Epidermal melanocyte (primary cell): ENCODE measurements around the gene CDK5.
"Not testable (repeated sequence)": the region's sequence is repeated elsewhere in the genome, so short reads cannot be mapped to it uniquely, and the experiment has no call there.

Source experiments
- DNase-seq: peaks from one replicate; pipeline ENCODE4 v3.0.0; 2011; ENCODE audit warnings: low spot score; ENCODE audit not compliant: insufficient read length

CDK5 gene

GRCh38 chr7:151017370-151017952, 40.2 kb downstream of the CDK5 start:
- DNase-seq, result no peak

GRCh38 chr7:151016942-151017341, 40.8 kb downstream of the CDK5 start:
- DNase-seq, result no peak

DNA sequence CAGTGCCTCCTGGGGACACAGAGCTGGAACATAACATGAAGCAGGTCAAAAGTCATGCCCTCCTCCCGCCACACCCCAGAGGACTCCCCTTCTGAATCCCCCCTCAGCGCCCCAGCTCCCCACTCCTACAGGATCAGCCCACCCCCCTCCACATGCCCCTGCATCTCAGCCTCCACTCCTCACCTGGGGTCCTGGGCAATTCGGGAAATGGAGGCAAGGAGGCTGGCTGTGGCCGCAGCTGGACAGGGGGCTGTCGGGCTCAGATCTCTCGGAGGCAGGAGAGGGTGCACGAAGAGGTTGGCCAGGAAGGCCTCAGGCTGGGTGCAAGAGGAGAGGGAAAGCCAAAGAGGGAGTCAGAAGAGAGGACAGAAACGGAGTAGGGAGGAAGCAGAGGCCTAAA, 41.2 kb downstream of the CDK5 start:
- no peak for DNase-seq

GRCh38 chr7:151015967-151016366, 41.7 kb downstream of the CDK5 start:
- no peak for DNase-seq

- no peak for DNase-seq
Measured at GRCh38 chr7:151014950-151015349, 42.7 kb downstream of the CDK5 start.

- peak; percentile 57 for DNase-seq
Measured at GRCh38 chr7:151013733-151014497, 43.8 kb downstream of the CDK5 start.

GRCh38 chr7:151013356-151013732, 44.4 kb downstream of the CDK5 start:
- no peak for DNase-seq

DNA sequence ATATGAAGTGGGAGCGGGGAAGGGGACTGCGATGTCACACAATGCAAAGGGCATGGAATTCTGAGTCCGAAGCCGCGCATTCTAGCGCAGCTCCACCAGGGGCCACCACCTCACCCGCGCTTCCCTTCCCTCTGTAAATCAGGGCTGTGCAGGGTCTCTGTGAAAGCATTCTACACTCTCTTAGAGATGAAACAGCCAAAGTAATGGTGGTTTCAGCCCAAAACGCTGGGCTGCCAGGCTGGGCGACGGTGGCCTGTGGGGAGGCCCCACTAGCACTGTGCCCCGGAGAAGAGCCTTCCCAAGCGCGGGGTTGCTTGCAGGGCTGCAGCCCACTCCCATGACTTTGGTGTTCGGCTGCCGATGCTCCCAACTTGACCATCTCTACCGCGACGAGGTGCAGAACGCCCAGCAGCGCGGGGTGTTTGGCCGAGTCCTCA, 44.8 kb downstream of the CDK5 start:
- peak; percentile 68 for DNase-seq

DNA sequence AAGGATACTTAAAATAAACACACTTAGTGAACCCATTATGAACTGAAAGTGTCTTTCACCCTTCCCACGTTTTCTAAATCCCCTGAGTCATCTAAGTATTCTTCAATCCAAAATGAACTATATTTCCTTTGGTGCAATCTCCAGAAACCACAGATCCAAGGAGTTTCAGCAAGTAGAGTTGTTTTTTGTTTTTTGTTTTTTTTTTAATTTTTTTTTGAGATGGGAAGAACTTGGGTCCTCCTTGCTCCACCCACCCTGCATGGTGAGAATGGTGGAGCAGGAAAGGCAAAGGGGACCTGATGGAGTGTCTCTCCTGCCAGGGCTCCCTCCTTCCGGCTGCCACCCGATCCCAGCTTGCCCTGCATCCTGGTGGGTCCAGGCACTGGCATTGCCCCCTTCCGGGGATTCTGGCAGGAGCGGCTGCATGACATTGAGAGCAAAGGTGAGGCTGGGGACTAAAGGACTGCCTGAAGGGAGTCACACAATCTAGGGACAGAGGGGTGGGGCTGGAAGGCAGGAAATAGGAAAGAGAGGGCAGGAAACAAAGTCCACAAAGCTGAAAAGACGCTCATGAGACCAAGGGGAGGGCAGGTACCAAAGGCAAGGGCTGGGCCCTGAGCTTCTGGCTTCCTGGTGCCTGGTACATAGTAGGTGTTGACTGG, 45.5 kb downstream of the CDK5 start:
- no peak for DNase-seq

GRCh38 chr7:151011616-151012015, 46.1 kb downstream of the CDK5 start:
- not testable (repeated sequence) for DNase-seq

DNA sequence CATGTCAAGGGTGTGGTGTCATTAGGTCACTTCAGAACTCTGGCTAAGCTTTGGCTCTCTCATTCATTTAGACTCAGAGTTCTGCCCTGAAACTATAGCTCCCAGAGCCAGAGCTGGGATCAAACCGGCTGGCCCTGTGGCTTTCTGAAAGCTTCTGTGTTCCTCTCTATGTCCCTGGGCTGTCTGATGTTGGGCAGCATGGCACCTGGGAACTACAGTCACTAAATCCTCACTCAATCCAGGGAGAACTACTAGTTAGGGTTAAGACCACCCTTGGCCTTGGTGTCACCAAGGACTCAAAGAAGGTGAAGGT, 46.6 kb downstream of the CDK5 start:
- no peak for DNase-seq

GRCh38 chr7:151010307-151011096, 47.2 kb downstream of the CDK5 start:
- DNase-seq, result no peak

DNA sequence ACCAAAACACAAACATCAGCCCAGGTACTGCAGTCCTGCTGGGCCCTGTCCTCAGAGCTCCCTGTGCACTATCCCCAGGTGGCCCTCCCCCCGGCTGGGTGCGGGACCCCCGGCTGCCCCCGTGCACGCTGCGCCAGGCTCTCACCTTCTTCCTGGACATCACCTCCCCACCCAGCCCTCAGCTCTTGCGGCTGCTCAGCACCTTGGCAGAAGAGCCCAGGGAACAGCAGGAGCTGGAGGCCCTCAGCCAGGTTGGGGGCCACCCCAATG, 47.7 kb downstream of the CDK5 start:
- DNase-seq, result no peak

- DNase-seq, result no peak
Measured at GRCh38 chr7:151009327-151010036, 48.2 kb downstream of the CDK5 start.

GRCh38 chr7:151008511-151009323, 49.0 kb downstream of the CDK5 start:
- no peak for DNase-seq

- no peak for DNase-seq
Measured at GRCh38 chr7:151008143-151008510, 49.6 kb downstream of the CDK5 start.

DNA sequence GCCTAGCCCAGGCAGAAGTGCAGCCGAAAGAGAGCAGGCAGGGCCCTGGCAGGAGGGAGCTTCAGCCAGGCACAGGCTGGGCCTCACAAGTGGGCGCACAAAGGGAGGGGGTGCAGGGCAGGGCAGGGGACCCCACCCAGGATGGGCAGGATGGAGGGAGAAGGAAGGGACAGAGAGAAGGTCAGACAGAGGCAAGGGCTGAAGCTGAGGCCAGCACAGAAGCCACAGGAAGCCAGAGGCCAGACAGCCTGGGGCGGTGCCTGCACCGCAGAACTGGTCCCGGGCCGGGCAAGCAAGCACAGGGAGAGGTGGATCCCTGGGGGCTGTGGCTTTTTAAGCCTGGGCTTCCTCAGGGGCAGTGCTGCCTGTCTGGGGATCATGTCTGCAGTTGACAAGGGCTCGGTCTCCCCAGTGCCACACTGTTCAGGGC, 50.2 kb downstream of the CDK5 start:
- no peak for DNase-seq

- DNase-seq, result no peak
Measured at GRCh38 chr7:151006590-151007300, 51.0 kb downstream of the CDK5 start.

GRCh38 chr7:151005566-151005965, 52.1 kb downstream of the CDK5 start:
- no peak for DNase-seq
